Measurements from ENCODE around the gene TINAG. TPM values are rescaled to one million over a fixed set of nuclear protein-coding genes. Genes with fewer than 3 reads are reported as not detected.

The TINAG gene
- total and polyA plus RNA-seq, 2 of the 13 experiments (the other 11 are each of a cell fraction or from before 2014, with no cell fraction given) = 0.08 to 0.15 TPM

DNA sequence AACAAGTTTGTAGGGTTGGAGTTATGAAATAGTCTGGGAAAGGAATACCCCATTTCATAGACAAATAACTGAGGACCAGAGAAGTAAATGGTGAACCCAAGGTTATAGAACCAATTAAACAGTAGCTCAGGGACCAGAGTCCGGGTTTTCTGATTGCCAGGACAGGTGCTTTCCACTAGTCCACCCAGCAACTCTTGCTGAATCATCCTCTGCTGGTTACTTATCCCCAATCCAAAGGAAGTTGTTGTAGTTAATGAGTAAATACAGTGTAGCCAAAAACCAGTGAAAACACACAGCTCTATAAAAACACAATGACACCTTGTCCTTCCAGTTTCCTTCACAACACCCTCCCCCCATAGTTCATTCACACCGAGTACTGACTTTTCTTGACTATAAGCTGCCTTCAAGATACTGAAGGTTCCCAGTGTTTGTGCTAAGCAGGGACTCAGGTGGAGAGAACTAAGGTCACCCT lies 766 bp upstream of the TINAG start:
- DNase-seq (ENCODE audit: low spot score) (peak; percentile 29), FAIRE-seq (no peak), ATAC-seq (peak; percentile 95)
- Histone ChIP-seq H3K9ac (ENCODE audit: insufficient read depth, low read depth, low read length) (no peak overlapping the region), H3K9me3 (ENCODE audit: low read length) (no peaks in the 10 kb centered on the region), H3K4me2 (ENCODE audit: low read depth, low read length) (peak overlapping the region; percentile 46; the same call in 1 of the 2 replicates), H3K36me3 (replicated peaks in 1 of 2; ENCODE audit: control insufficient read depth in 1 of 2, insufficient read depth in 2 of 2, low read length in 2 of 2) (no peaks in the 10 kb centered on the region), H3K27me3 (ENCODE audit: control insufficient read depth in 1 of 2, insufficient read depth in 2 of 2, low read length in 2 of 2) (no peaks in the 10 kb centered on the region), H3K27ac (ENCODE audit: extremely low read length, insufficient read depth, low read length) (peak overlapping the region; percentile 11), H2AFZ (ENCODE audit: low read length) (no peak overlapping the region), H3K4me1 (ENCODE audit: insufficient read depth, low read length) (peaks cover 22% of the 10 kb centered on the region), H3K4me3 (replicated peaks in 1 of 3; ENCODE audit: insufficient read depth in 1 of 3, low read depth in 2 of 3, low read length in 3 of 3) (no peak overlapping the region), H3K79me2 (ENCODE audit: insufficient read depth, low read length) (no peaks in the 10 kb centered on the region), H4K20me1 (ENCODE audit: insufficient read depth, low read length) (no peaks in the 10 kb centered on the region)
- ChIA-PET POLR2A (no interaction called here), CTCF (ENCODE audit: low intra/inter-chr PET ratio, low total read pairs) (no interaction called here)
- 1% methylated on average over 2 of the region's 2 CpGs for whole genome bisulfite sequencing (ENCODE audit: low lambda C conversion rate)
- BruUV-seq (replicated peaks) = no TSS peak
- in situ Hi-C loops (cut with HindIII; ENCODE audit: extremely low pct_ligation_motif_present, low pct_unique_long_range_greater_than_20kb) = no loop called here
- intact Hi-C loops (cut with micrococcal nuclease; ENCODE audit: unreplicated experiment) = no loop called here
- TF ChIP-seq ZNF674 (CRISPR knock-in tag; IDR thresholded peaks at IDR 0.05; ENCODE audit: low read depth) (no peak), ZNF644 (CRISPR knock-in tag; IDR thresholded peaks at IDR 0.05; ENCODE audit: low read depth) (no peak; the same call in 1 of the 2 replicates), KDM5A (IDR thresholded peaks at IDR 0.05; ENCODE audit: borderline replicate concordance, low read length) (no peak), POLR2AphosphoS5 (IDR thresholded peaks at IDR 0.05; ENCODE audit: low read depth, low read length) (no peak), NPAS2 (CRISPR knock-in tag; IDR thresholded peaks at IDR 0.05; ENCODE audit: borderline replicate concordance) (no peak), CBX2 (IDR thresholded peaks at IDR 0.05; ENCODE audit: low read depth, low read length) (no peak), CBX2 (CRISPR knock-in tag; IDR thresholded peaks at IDR 0.05; ENCODE audit: low read depth) (no peak), ZNF501 (CRISPR knock-in tag; IDR thresholded peaks at IDR 0.05) (no peak), RFX3 (CRISPR knock-in tag; IDR thresholded peaks at IDR 0.05) (no peak), YEATS2 (CRISPR knock-in tag; IDR thresholded peaks at IDR 0.05; ENCODE audit: borderline replicate concordance) (peak; percentile 55; the same call in 1 of the 2 replicates), SMAD9 (CRISPR knock-in tag; IDR thresholded peaks at IDR 0.05) (no peak), MEIS2 (CRISPR knock-in tag; IDR thresholded peaks at IDR 0.05) (no peak), GATAD2A (CRISPR knock-in tag; IDR thresholded peaks at IDR 0.05) (0 out of 2 replicates have a peak, but pooled peaks have one; percentile 15), HOXA5 (CRISPR knock-in tag; IDR thresholded peaks at IDR 0.05) (no peak), KAT8 (CRISPR knock-in tag; IDR thresholded peaks at IDR 0.05) (no peak), RBFOX2 (IDR thresholded peaks at IDR 0.05; ENCODE audit: low read depth, low read length) (no peak)
- TF ChIP-seq, protein P1, sequence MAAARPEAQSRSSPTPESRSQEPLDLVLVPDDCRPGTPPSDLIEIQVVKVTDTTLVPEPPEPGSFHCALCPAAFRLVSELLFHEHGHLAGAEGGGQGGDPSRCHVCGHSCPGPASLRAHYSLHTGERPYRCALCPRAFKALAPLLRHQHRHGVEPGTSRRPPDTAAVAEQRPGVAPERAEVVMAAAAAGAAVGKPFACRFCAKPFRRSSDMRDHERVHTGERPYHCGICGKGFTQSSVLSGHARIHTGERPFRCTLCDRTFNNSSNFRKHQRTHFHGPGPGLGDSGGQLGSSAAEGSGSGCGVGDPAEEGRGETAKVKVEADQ (CRISPR knock-in tag; IDR thresholded peaks at IDR 0.05; ENCODE audit: borderline replicate concordance) = no peak
- TF ChIP-seq, protein P2, sequence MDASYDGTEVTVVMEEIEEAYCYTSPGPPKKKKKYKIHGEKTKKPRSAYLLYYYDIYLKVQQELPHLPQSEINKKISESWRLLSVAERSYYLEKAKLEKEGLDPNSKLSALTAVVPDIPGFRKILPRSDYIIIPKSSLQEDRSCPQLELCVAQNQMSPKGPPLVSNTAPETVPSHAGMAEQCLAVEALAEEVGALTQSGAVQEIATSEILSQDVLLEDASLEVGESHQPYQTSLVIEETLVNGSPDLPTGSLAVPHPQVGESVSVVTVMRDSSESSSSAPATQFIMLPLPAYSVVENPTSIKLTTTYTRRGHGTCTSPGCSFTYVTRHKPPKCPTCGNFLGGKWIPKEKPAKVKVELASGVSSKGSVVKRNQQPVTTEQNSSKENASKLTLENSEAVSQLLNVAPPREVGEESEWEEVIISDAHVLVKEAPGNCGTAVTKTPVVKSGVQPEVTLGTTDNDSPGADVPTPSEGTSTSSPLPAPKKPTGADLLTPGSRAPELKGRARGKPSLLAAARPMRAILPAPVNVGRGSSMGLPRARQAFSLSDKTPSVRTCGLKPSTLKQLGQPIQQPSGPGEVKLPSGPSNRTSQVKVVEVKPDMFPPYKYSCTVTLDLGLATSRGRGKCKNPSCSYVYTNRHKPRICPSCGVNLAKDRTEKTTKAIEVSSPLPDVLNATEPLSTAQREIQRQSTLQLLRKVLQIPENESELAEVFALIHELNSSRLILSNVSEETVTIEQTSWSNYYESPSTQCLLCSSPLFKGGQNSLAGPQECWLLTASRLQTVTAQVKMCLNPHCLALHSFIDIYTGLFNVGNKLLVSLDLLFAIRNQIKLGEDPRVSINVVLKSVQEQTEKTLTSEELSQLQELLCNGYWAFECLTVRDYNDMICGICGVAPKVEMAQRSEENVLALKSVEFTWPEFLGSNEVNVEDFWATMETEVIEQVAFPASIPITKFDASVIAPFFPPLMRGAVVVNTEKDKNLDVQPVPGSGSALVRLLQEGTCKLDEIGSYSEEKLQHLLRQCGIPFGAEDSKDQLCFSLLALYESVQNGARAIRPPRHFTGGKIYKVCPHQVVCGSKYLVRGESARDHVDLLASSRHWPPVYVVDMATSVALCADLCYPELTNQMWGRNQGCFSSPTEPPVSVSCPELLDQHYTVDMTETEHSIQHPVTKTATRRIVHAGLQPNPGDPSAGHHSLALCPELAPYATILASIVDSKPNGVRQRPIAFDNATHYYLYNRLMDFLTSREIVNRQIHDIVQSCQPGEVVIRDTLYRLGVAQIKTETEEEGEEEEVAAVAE (CRISPR knock-in tag; IDR thresholded peaks at IDR 0.05; ENCODE audit: borderline replicate concordance) = no peak
- TF ChIP-seq, protein P3, sequence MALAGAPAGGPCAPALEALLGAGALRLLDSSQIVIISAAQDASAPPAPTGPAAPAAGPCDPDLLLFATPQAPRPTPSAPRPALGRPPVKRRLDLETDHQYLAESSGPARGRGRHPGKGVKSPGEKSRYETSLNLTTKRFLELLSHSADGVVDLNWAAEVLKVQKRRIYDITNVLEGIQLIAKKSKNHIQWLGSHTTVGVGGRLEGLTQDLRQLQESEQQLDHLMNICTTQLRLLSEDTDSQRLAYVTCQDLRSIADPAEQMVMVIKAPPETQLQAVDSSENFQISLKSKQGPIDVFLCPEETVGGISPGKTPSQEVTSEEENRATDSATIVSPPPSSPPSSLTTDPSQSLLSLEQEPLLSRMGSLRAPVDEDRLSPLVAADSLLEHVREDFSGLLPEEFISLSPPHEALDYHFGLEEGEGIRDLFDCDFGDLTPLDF (CRISPR knock-in tag; IDR thresholded peaks at IDR 0.05) = no peak
- TF ChIP-seq, protein P4, sequence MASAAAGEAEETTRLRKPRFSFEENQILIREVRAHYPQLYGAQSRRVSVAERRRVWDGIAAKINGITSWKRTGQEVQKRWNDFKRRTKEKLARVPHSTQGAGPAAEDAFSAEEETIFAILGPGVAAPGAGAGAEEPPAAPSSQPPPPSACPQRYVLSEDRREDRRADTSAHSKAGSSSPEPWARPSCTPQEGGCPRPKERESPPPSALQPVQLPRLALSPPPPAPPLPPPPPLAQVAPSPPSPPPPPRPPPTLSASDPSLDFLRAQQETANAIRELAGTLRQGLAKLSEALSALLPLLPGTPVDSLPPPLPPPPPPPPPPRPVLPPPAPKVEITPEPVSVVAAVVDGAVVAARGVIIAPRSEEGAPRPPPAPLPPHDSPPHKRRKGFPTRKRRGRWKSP (CRISPR knock-in tag; IDR thresholded peaks at IDR 0.05) = no peak
